Astrocyte (in vitro differentiated cells and primary cell): ENCODE data around the gene ZNF415. TPM values are rescaled to one million over a fixed set of nuclear protein-coding genes. Genes with fewer than 3 reads are reported as not detected.
"Not testable (repeated sequence)": the region's sequence is repeated elsewhere in the genome, so short reads cannot be mapped to it uniquely, and the experiment has no call there.

Experiments used
- DNase-seq: peaks from one replicate; pipeline ENCODE4 v3.0.0-alpha.2; 2010; ENCODE audit warnings: low read depth
- FAIRE-seq: peaks from 2 replicates; lab custom pipeline; 2011; peaks lifted over from hg19 to GRCh38; lab: Jason Lieb, UNC
- H2AFZ ChIP-seq: 2 replicates; pipeline ENCODE4 v1.6.0; 2012; ENCODE audit warnings: low read depth, low read length, inconsistent platforms
- H3K27ac ChIP-seq: 2 replicates; pipeline ENCODE4 v1.5.1; 2011; ENCODE audit warnings: low read depth, low read length, inconsistent platforms
- H3K27me3 ChIP-seq: 2 replicates; pipeline ENCODE4 v1.6.0; 2011; ENCODE audit warnings: low read length, inconsistent platforms; ENCODE audit not compliant: insufficient read depth
- H3K36me3 ChIP-seq: 2 replicates; pipeline ENCODE4 v1.5.1; 2011; ENCODE audit warnings: low read length, inconsistent platforms; ENCODE audit not compliant: insufficient read depth
- H3K4me1 ChIP-seq: 2 replicates; pipeline ENCODE4 v1.5.1; 2011; ENCODE audit warnings: low read length, inconsistent platforms; ENCODE audit not compliant: insufficient read depth
- H3K4me2 ChIP-seq: 2 replicates; pipeline ENCODE4 v1.6.0; 2012; ENCODE audit warnings: low read length, inconsistent platforms
- H3K4me3 ChIP-seq: 2 replicates; pipeline ENCODE4 v1.5.1; 2011; ENCODE audit warnings: low read depth, mild to moderate bottlenecking, low read length, inconsistent platforms; ENCODE audit not compliant: insufficient read depth
- H3K79me2 ChIP-seq: 2 replicates; pipeline ENCODE4 v1.6.0; 2012; ENCODE audit warnings: mild to moderate bottlenecking, low read length, inconsistent platforms; ENCODE audit not compliant: insufficient read depth
- H3K9ac ChIP-seq: 2 replicates; pipeline ENCODE4 v1.6.0; 2012; ENCODE audit warnings: mild to moderate bottlenecking, low read length, inconsistent platforms
- H3K9me3 ChIP-seq: 2 replicates; pipeline ENCODE4 v1.5.1; 2012; ENCODE audit warnings: low read depth, mild to moderate bottlenecking, low read length, inconsistent platforms; ENCODE audit not compliant: insufficient read depth
- H4K20me1 ChIP-seq: 2 replicates; pipeline ENCODE4 v1.6.0; 2012; ENCODE audit warnings: low read length, inconsistent platforms; ENCODE audit not compliant: insufficient read depth
- H3K27ac Mint-ChIP-seq: one replicate; pipeline ENCODE4 v1.8.0; 2021; ENCODE audit warnings: mild to moderate bottlenecking, mixed read lengths; ENCODE audit not compliant: unreplicated experiment
- H3K27me3 Mint-ChIP-seq: one replicate; pipeline ENCODE4 v1.8.0; 2021; ENCODE audit warnings: low read depth, mixed read lengths; ENCODE audit not compliant: unreplicated experiment
- H3K36me3 Mint-ChIP-seq: one replicate; pipeline ENCODE4 v1.8.0; 2021; ENCODE audit warnings: low read depth, mixed read lengths; ENCODE audit not compliant: unreplicated experiment
- H3K4me1 Mint-ChIP-seq: one replicate; pipeline ENCODE4 v1.8.0; 2021; ENCODE audit warnings: low read depth, mixed read lengths; ENCODE audit not compliant: unreplicated experiment
- H3K4me3 Mint-ChIP-seq: one replicate; pipeline ENCODE4 v1.8.0; 2021; ENCODE audit warnings: mild to moderate bottlenecking, moderate library complexity, mixed read lengths; ENCODE audit not compliant: unreplicated experiment
- H3K9me3 Mint-ChIP-seq: one replicate; pipeline ENCODE4 v1.8.0; 2021; ENCODE audit warnings: mild to moderate bottlenecking, mixed read lengths; ENCODE audit not compliant: unreplicated experiment
- EZH2 ChIP-seq: IDR thresholded peaks from 2 replicates; pipeline ENCODE4 v1.6.1; 2012; ENCODE audit warnings: mild to moderate bottlenecking, low read length, inconsistent platforms; ENCODE audit not compliant: insufficient read depth
- total RNA-seq: library from RNA; stranded (reverse); gene quantifications from 2 replicates; pipeline ENCODE4 v1.2.1, GENCODE V29; 2021
- TF ChIP-seq, protein P1 (sequence below): IDR thresholded peaks from 2 replicates; pipeline ENCODE4 v1.5.1; 2011; ENCODE audit warnings: low read depth, mild to moderate bottlenecking, inconsistent platforms, low read length, moderate library complexity; ENCODE audit not compliant: insufficient read depth

Gene ZNF415
- total RNA-seq, 1 donor from 2014 or later = 8.7 TPM

DNA sequence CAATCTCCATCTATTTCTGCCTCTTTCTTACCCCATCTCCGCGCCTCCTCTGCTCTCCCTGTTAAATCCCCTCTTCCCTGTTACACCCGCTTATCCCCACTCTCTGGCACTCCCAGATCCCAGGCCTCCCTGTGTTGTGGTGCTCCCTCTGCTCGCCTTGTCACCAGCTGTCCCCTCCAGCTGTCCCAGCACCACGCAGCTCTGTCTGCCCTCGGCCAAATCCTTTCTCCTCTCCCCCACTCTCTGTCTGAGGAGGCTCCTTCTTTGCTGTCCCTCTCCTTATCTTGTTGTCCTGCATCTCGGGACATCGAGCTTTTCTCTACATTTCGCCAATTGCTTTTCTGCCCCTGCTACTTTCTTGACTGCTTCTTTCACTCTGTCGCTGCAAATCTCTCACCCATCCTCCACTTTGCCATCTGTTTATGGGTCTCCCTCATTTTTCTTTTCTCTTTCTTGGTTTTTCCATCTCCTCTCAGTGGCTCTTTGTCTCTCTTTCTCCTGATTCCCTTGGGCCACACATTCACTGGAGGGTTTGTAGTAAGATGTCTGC is 30.4 kb downstream of the ZNF415 start:
- Histone ChIP-seq H4K20me1 (peaks cover 12% of the 10 kb centered on the region), H3K9me3 (no peaks in the 10 kb centered on the region), H3K9ac (peak overlapping the region; percentile 96), H3K4me3 (peak overlapping the region; percentile 97), H3K27ac (no peak overlapping the region), H3K4me1 (no peaks in the 10 kb centered on the region), H2AFZ (peak overlapping the region; percentile 93), H3K79me2 (peaks cover 45% of the 10 kb centered on the region), H3K4me2 (peak overlapping the region; percentile 89), H3K27me3 (no peaks in the 10 kb centered on the region), H3K36me3 (peaks cover 4% of the 10 kb centered on the region)
- peaks cover 18% of the 10 kb centered on the region for H3K36me3 Mint-ChIP-seq
- H3K4me3 Mint-ChIP-seq = peak overlapping the region; percentile 91
- peaks cover 8% of the 10 kb centered on the region for H3K4me1 Mint-ChIP-seq
- FAIRE-seq (no peak), DNase-seq (no peak)
- H3K27ac Mint-ChIP-seq = peak overlapping the region; percentile 96
- no peaks in the 10 kb centered on the region for H3K27me3 Mint-ChIP-seq
- H3K9me3 Mint-ChIP-seq = no peaks in the 10 kb centered on the region
- no peak for TF ChIP-seq EZH2
- TF ChIP-seq, protein P1, sequence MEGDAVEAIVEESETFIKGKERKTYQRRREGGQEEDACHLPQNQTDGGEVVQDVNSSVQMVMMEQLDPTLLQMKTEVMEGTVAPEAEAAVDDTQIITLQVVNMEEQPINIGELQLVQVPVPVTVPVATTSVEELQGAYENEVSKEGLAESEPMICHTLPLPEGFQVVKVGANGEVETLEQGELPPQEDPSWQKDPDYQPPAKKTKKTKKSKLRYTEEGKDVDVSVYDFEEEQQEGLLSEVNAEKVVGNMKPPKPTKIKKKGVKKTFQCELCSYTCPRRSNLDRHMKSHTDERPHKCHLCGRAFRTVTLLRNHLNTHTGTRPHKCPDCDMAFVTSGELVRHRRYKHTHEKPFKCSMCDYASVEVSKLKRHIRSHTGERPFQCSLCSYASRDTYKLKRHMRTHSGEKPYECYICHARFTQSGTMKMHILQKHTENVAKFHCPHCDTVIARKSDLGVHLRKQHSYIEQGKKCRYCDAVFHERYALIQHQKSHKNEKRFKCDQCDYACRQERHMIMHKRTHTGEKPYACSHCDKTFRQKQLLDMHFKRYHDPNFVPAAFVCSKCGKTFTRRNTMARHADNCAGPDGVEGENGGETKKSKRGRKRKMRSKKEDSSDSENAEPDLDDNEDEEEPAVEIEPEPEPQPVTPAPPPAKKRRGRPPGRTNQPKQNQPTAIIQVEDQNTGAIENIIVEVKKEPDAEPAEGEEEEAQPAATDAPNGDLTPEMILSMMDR = no peak

DNA sequence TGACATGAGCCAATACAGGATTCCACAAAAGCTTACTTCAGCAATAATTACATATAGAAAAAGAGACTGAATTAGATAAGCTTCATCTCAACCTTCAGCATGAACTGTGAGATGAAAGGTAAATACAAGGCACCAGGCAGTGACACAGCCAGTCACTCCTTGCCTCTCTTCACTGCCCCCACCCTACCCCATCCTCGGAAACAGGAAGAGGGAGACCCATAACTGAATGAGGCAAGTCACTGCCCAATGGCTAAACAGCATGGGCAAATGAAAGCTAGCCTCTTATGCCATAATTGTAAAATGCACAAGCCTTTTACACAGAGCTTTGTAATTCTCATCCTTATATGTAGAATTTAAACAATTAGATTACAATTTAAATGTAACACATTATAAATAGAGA is 31.2 kb downstream of the ZNF415 start:
- peaks cover 46% of the 10 kb centered on the region for H3K79me2 ChIP-seq
- Mint-ChIP-seq H3K4me3 (peak overlapping the region; percentile 91), H3K27ac (peak overlapping the region; percentile 96), H3K36me3 (peaks cover 17% of the 10 kb centered on the region), H3K4me1 (peaks cover 9% of the 10 kb centered on the region), H3K27me3 (no peaks in the 10 kb centered on the region), H3K9me3 (no peaks in the 10 kb centered on the region)
- FAIRE-seq (no peak), DNase-seq (no peak)
- TF ChIP-seq, protein P1 = no peak
- no peak for TF ChIP-seq EZH2
- H3K4me2 ChIP-seq = peak overlapping the region; percentile 89
- H3K27ac ChIP-seq = no peak overlapping the region
- H3K9me3 ChIP-seq = no peaks in the 10 kb centered on the region
- peaks cover 12% of the 10 kb centered on the region for H4K20me1 ChIP-seq
- no peak overlapping the region for H3K9ac ChIP-seq
- H2AFZ ChIP-seq = no peak overlapping the region
- H3K4me3 ChIP-seq = no peak overlapping the region
- H3K36me3 ChIP-seq = peaks cover 4% of the 10 kb centered on the region
- H3K27me3 ChIP-seq = no peaks in the 10 kb centered on the region
- H3K4me1 ChIP-seq = no peaks in the 10 kb centered on the region

DNA sequence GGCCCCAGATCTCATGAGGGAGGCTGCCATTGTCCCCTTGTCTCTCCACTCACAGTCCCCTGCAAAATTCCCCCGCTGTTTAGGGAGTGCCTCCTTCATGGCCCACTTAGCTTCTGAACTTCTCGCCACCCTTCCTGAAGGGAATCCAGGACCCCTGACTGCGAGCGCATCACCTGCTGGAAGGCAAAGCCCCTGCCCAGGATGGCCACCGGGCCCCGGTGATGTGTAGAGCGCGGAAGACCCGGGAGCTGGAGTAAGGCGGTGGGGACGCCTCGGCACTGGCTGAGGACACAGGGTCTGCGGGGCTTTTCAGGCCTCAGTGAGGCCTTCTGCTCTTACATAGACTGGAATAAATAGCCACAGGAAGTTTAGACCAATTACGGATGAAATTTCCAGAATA is 34.1 kb downstream of the ZNF415 start:
- not testable (repeated sequence) for H3K27me3 Mint-ChIP-seq, H3K4me2 ChIP-seq, H3K4me1 Mint-ChIP-seq, H3K9me3 Mint-ChIP-seq, H3K27me3 ChIP-seq, H3K4me1 ChIP-seq, H3K9ac ChIP-seq, FAIRE-seq, H3K27ac Mint-ChIP-seq, H3K27ac ChIP-seq, H2AFZ ChIP-seq, H3K9me3 ChIP-seq, H3K36me3 ChIP-seq, DNase-seq, H3K4me3 ChIP-seq, H3K4me3 Mint-ChIP-seq
- Histone ChIP-seq H4K20me1 (peaks cover 12% of the 10 kb centered on the region), H3K79me2 (peaks cover 55% of the 10 kb centered on the region)
- H3K36me3 Mint-ChIP-seq = peaks cover 27% of the 10 kb centered on the region

DNA sequence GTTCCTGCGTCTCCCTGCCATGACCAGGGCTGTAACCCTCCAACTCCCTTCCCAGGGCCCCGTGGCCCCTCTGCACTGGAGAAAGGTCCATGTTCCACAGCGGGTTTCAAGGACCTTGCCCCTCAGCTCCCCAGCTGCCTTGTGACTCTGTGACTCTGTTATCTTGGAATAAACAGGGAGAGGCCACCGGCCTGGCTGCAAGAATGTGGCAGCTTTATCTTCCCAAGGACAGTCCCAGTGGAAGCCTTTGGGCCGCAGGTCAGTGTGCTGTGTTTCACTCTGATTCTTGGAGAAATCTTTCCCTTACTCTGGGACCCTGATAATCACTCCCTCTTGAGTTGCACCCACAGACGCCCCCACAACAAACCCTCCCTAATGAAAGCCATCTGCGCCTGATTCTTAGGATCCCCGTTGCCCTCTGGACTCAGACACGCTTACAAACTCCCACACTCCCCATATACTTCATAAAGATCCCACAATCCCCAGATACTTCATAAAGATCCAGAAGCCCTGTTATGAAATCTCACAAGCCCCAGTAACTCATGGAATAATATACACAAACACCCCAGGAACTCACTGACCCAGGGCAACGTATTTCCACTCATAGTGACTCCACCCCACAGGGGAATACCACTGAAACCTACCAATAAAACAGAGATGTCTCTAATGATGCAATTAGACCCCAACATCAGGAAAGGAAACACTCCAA is 35.6 kb downstream of the ZNF415 start:
- not testable (repeated sequence) for FAIRE-seq, H3K27me3 ChIP-seq, H3K27ac ChIP-seq, H3K27ac Mint-ChIP-seq, H3K4me2 ChIP-seq, H3K9me3 ChIP-seq, H3K4me1 ChIP-seq, H3K9me3 Mint-ChIP-seq, H3K36me3 ChIP-seq, DNase-seq, H3K9ac ChIP-seq, H2AFZ ChIP-seq, H3K4me3 Mint-ChIP-seq, H3K4me3 ChIP-seq, H3K27me3 Mint-ChIP-seq, H3K4me1 Mint-ChIP-seq
- H3K79me2 ChIP-seq = peaks cover 50% of the 10 kb centered on the region
- H3K36me3 Mint-ChIP-seq = peaks cover 33% of the 10 kb centered on the region
- peaks cover 11% of the 10 kb centered on the region for H4K20me1 ChIP-seq
